Smooth muscle cell (in vitro differentiated cells): ENCODE data around the gene NFKBIL1. TPM values are rescaled to one million over a fixed set of nuclear protein-coding genes. Genes with fewer than 3 reads are reported as not detected.

Source experiments
- DNase-seq: peaks from one replicate; lab custom pipeline; 2025; ENCODE audit not compliant: unreplicated experiment; lab: John Stamatoyannopoulos, UW
- H2AFZ ChIP-seq: fragments of 200-600 bp; sonication (generic); 2 replicates; pipeline ENCODE4 v1.6.0; 2016; ENCODE audit warnings: antibody characterized with exemption, low read depth, mild to moderate bottlenecking
- H3F3A ChIP-seq: fragments of 200-600 bp; sonication (generic); 2 replicates; pipeline ENCODE4 v1.6.0; 2017; ENCODE audit warnings: antibody characterized with exemption, low read depth
- H3K27ac ChIP-seq: fragments of 200-600 bp; sonication (generic); 2 replicates; pipeline ENCODE4 v1.5.1; 2016; ENCODE audit warnings: low read depth, mild to moderate bottlenecking
- H3K27me3 ChIP-seq: fragments of 200-600 bp; sonication (generic); 2 replicates; pipeline ENCODE4 v1.6.1; 2016; ENCODE audit warnings: low read depth, mild to moderate bottlenecking
- H3K36me3 ChIP-seq: fragments of 200-600 bp; sonication (generic); 2 replicates; pipeline ENCODE4 v1.5.1; 2016; ENCODE audit warnings: low read depth
- H3K4me1 ChIP-seq: fragments of 200-600 bp; sonication (generic); 2 replicates; pipeline ENCODE4 v1.5.1; 2016; ENCODE audit warnings: low read depth
- H3K4me2 ChIP-seq: fragments of 200-600 bp; sonication (generic); 2 replicates; pipeline ENCODE4 v1.6.0; 2016; ENCODE audit warnings: mild to moderate bottlenecking
- H3K4me3 ChIP-seq: fragments of 200-600 bp; sonication (generic); 2 replicates; pipeline ENCODE4 v1.5.1; 2016; ENCODE audit warnings: mild to moderate bottlenecking
- H3K79me2 ChIP-seq: fragments of 200-600 bp; sonication (generic); 2 replicates; pipeline ENCODE4 v1.6.0; 2016; ENCODE audit warnings: low read depth, mild to moderate bottlenecking
- H3K9ac ChIP-seq: fragments of 200-600 bp; sonication (generic); 2 replicates; pipeline ENCODE4 v1.6.0; 2016; ENCODE audit warnings: low read depth
- H3K9me3 ChIP-seq: fragments of 200-600 bp; sonication (generic); replicated peaks from 2 replicates; pipeline ENCODE4 v1.5.1; 2016; ENCODE audit warnings: low read depth
- H4K20me1 ChIP-seq: fragments of 200-600 bp; sonication (generic); 2 replicates; pipeline ENCODE4 v1.6.0; 2016; ENCODE audit warnings: low read depth
- WGBS: methylation state at CpG from one replicate; pipeline ENCODE4 v1.1.7; 2016; ENCODE audit warnings: low lambda C conversion rate; 5-methylcytosine and 5-hydroxymethylcytosine counted together
- polyA plus RNA-seq: library from polyadenylated mRNA; unstranded; fragments of >200 nt; fragmentation: Nextera tagmentation; extraction: Ambion mirVana; gene quantifications from 2 replicates; pipeline ENCODE4 v1.2.1, GENCODE V29; 2016
- total RNA-seq: library from RNA; depleted of rRNA; stranded (reverse); fragments of >200 nt; gene quantifications from 2 replicates; pipeline ENCODE4 v1.2.3, GENCODE V29; 2014
- TF ChIP-seq, protein P1 (sequence below): fragments of 200-600 bp; sonication (generic); IDR thresholded peaks from 2 replicates; pipeline ENCODE4 v1.5.1; 2017; ENCODE audit warnings: borderline replicate concordance, mild to moderate bottlenecking, antibody characterized with exemption; ENCODE audit not compliant: insufficient read depth, poor library complexity, severe bottlenecking

Gene NFKBIL1
- total and polyA plus RNA-seq, 2 experiments from 2014 or later, result 8.1 to 23.5 TPM

DNA sequence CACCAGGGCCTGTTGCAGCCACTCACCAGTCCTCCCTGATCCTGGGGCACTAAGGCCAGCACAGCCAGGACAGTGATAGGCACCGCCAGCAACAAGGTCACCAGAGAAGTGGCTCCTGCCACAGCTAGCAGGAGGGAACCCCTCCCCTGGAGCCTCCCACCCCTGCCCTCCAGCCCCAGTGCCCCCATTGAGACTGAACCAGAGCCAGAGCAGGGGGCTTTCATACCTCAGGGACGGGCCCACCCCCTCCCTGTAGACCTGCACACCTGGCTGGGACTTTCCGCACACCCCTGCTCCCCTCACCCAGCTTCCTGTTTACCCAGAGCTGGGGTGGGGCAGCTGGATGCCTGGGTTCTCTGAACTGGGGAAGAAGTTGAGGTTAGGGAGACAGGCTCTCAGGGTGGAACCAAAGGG is 34.8 kb downstream of the NFKBIL1 start, which contains the start of gene LTB:
Gene LTB, minus strand, starts transcription at position 195 of the 414 bp plus-strand sequence. Its CDS starts 7 bp downstream, at position 188.
- Histone ChIP-seq H2AFZ (peak within 1 kb of the TSS; percentile 79), H3K9me3 (no peaks in the 10 kb centered on the region), H3F3A (no peaks in the 10 kb centered on the region), H3K9ac (peak within 1 kb of the TSS; percentile 82), H4K20me1 (no peaks in the 10 kb centered on the region), H3K4me2 (peak within 1 kb of the TSS; percentile 84), H3K4me1 (no peaks in the 10 kb centered on the region), H3K36me3 (no peaks in the 10 kb centered on the region), H3K4me3 (peak within 1 kb of the TSS; percentile 63), H3K79me2 (no peaks in the 10 kb centered on the region), H3K27me3 (no peaks in the 10 kb centered on the region), H3K27ac (peak within 1 kb of the TSS; percentile 42)
- TF ChIP-seq, protein P1, sequence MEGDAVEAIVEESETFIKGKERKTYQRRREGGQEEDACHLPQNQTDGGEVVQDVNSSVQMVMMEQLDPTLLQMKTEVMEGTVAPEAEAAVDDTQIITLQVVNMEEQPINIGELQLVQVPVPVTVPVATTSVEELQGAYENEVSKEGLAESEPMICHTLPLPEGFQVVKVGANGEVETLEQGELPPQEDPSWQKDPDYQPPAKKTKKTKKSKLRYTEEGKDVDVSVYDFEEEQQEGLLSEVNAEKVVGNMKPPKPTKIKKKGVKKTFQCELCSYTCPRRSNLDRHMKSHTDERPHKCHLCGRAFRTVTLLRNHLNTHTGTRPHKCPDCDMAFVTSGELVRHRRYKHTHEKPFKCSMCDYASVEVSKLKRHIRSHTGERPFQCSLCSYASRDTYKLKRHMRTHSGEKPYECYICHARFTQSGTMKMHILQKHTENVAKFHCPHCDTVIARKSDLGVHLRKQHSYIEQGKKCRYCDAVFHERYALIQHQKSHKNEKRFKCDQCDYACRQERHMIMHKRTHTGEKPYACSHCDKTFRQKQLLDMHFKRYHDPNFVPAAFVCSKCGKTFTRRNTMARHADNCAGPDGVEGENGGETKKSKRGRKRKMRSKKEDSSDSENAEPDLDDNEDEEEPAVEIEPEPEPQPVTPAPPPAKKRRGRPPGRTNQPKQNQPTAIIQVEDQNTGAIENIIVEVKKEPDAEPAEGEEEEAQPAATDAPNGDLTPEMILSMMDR, result no peak
- 97% methylated on average over 3 of the region's 3 CpGs for WGBS
- DNase-seq, result no peak

DNA sequence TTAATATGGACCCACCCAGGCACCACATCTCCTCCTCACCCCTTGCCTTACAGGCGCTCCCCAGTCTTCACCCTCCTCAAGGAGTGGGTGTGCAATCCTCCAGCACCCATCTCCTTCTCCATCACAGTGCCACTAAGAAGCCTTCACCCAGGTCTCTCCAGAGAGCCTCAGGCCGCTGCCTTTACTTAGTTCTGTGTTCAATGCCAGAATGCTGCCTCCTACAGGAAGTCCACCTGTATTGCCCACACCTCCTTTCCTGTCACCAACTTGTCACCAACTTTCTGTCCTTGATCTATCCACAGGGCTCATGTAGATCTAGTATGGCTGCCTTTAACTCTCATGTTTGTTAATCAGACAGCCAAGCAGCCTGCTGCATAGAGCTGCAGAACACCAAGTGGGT is 38.1 kb downstream of the NFKBIL1 start:
- no peaks in the 10 kb centered on the region for H3K36me3 ChIP-seq
- 74% methylated on average over 2 of the region's 2 CpGs for WGBS
- TF ChIP-seq, protein P1, result peak; percentile 33
- H3K9ac ChIP-seq, result no peak overlapping the region
- H3K4me1 ChIP-seq, result no peaks in the 10 kb centered on the region
- no peaks in the 10 kb centered on the region for H4K20me1 ChIP-seq
- no peaks in the 10 kb centered on the region for H3F3A ChIP-seq
- H3K4me3 ChIP-seq, result no peak overlapping the region
- no peak for DNase-seq
- H3K9me3 ChIP-seq, result no peaks in the 10 kb centered on the region
- H3K27me3 ChIP-seq, result no peaks in the 10 kb centered on the region
- no peak overlapping the region for H2AFZ ChIP-seq
- H3K4me2 ChIP-seq, result no peak overlapping the region
- no peaks in the 10 kb centered on the region for H3K79me2 ChIP-seq
- no peak overlapping the region for H3K27ac ChIP-seq

DNA sequence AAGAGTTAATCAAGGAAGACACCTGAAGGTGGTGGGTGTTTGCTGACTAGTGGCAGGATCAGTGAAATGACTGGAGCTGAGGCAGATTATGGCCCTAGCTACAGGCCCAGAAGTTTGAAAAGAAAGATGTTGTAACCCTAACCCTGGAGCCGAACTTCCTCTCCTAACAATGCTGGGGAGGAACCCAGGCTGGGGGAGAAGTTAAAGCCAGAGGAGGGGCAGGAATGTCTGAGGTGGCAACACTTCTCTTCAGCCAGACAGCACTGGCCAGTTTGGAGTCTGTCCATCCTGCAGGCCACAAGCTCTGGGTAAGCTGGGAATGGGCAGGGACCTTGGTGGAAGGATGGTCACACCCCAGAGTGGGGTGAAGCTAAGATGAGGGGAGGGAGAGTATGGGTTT is 38.6 kb downstream of the NFKBIL1 start, which contains the start of gene LST1:
Gene LST1, plus strand, starts transcription at position 270 of the 400 bp plus-strand sequence. CDS start 1,023 bp downstream, outside the sequence.
- Histone ChIP-seq H3F3A (no peaks in the 10 kb centered on the region), H3K9me3 (no peaks in the 10 kb centered on the region), H4K20me1 (no peaks in the 10 kb centered on the region), H3K79me2 (no peaks in the 10 kb centered on the region), H3K4me2 (no peak within 1 kb of the TSS), H3K4me1 (no peaks in the 10 kb centered on the region), H3K4me3 (no peak within 1 kb of the TSS), H2AFZ (no peak within 1 kb of the TSS), H3K36me3 (no peaks in the 10 kb centered on the region), H3K27ac (no peak within 1 kb of the TSS), H3K27me3 (no peaks in the 10 kb centered on the region), H3K9ac (no peak within 1 kb of the TSS)
- no peak for DNase-seq
- 76% methylated on average over 1 of the region's 1 CpG for WGBS
- TF ChIP-seq, protein P1, result no peak
